Transverse colon (tissue), 3 donors: ENCODE measurements around the gene STEAP2.

ENCODE experiments used
- EP300 ChIP-seq: sonication (generic); formaldehyde crosslinking; IDR thresholded peaks from one replicate; pipeline ENCODE4 v1.6.1; 2017; ENCODE audit warnings: antibody characterized with exemption, low read depth
- POLR2AphosphoS5 ChIP-seq, 3 donors: sonication (generic); formaldehyde crosslinking; IDR thresholded peaks; one replicate each; pipeline ENCODE4 v1.6.1; 2016; ENCODE audit warnings: antibody characterized with exemption in 3 of 3

DNA sequence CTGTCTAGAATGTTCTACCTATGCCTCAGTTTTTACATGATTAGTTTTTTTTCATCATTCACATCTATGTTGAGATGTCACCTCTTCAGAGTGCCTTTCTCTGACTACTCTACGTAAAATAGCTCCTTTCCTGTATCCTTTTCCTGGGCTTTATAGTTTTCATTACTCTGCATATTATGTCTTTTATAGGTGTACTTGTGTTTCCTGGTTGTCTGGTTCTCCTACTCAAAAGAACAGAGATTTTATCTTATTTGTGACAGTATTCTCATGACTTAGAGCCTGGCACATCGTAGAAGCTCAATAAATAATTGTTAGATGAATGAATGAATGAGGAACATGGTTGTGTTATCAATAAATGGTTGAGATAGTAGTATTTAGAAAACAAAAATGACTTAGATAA, 39.4 kb upstream of the STEAP2 start:
- TF ChIP-seq POLR2AphosphoS5 (IDR thresholded peaks at IDR 0.05), result no peak
- TF ChIP-seq EP300, result no peak
